ENCODE data around the gene HDLBP. TPM values are rescaled to one million over a fixed set of nuclear protein-coding genes. Genes with fewer than 3 reads are reported as not detected.

HDLBP gene
- total RNA-seq, 2 donors from 2014 or later, result 274 to 287 TPM

DNA sequence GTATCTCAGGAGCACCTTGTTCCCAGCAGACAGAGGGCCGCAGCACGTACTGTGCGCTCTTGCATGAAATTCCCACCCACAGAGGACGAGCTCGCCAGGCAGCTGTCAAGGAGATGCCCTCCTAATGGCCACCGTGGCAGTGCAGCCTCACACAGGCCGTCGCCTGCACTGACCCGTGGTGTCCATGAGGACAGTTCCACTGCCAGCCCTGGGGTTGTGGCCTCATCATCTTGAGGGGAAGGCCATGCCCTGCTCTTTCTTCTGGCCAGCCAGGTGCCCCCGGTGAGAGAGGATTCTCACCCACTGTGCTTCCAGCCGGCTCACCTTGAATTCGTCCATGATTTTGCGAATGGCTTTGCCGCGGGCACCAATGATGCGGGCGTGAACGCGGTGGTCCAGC is 85.0 kb downstream of the HDLBP start:
- Histone ChIP-seq H3K4me1 (peaks cover 0 to 33% of the 10 kb centered on the region in 2 donors), H3K27me3 (no peaks in the 10 kb centered on the region), H3K27ac (no peak overlapping the region), H3K4me3 (no peak overlapping the region), H3K9me3 (no peaks in the 10 kb centered on the region), H3K36me3 (peaks cover 82% of the 10 kb centered on the region)
- no peak for DNase-seq (ENCODE audit: low spot score)
- TF ChIP-seq, protein P1, sequence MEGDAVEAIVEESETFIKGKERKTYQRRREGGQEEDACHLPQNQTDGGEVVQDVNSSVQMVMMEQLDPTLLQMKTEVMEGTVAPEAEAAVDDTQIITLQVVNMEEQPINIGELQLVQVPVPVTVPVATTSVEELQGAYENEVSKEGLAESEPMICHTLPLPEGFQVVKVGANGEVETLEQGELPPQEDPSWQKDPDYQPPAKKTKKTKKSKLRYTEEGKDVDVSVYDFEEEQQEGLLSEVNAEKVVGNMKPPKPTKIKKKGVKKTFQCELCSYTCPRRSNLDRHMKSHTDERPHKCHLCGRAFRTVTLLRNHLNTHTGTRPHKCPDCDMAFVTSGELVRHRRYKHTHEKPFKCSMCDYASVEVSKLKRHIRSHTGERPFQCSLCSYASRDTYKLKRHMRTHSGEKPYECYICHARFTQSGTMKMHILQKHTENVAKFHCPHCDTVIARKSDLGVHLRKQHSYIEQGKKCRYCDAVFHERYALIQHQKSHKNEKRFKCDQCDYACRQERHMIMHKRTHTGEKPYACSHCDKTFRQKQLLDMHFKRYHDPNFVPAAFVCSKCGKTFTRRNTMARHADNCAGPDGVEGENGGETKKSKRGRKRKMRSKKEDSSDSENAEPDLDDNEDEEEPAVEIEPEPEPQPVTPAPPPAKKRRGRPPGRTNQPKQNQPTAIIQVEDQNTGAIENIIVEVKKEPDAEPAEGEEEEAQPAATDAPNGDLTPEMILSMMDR (IDR thresholded peaks at IDR 0.05), result no peak

GRCh38 chr2:241229563-241230401 is 85.7 kb downstream of the HDLBP start:
- H3K4me1 ChIP-seq, result peaks cover 0 to 36% of the 10 kb centered on the region in 2 donors
- no peak for DNase-seq (ENCODE audit: low spot score)
- no peaks in the 10 kb centered on the region for H3K27me3 ChIP-seq
- no peak overlapping the region for H3K4me3 ChIP-seq
- TF ChIP-seq, protein P1 (IDR thresholded peaks at IDR 0.05), result no peak
- peak overlapping the region; percentile 13 to 55 for H3K27ac ChIP-seq
- no peaks in the 10 kb centered on the region for H3K9me3 ChIP-seq
- H3K36me3 ChIP-seq, result peaks cover 75% of the 10 kb centered on the region

DNA sequence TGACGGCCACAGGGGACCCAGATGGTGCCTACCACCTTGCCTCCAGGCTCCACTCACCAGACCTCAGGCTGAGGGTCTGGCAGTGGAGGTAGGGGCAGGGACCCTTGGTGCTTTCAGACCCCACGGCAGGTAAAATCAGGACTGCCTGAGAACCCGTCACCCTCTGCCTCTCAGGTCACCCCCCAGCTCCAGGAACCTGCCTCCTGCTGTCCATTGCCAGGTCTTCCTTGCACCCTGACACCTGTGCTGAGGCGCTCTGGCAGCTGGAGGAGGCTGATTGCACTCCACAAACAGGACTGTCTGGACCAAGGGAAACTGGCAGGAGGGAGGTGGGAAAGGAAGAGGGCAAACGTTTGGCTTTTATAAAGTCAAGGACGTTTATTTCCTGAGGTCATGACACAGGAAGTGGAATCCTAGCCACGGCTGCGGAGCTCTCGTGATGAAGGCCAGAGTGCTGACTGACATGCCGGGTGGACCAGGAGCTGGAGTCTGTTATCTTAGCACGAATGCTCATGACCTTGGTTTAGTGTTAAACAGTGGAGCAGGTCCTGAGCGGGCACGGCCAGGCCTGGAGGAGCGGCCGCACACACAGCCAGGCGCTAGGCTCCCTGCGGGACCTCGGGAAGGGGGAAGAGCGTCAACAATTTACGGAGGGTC is 86.5 kb downstream of the HDLBP start:
- Histone ChIP-seq H3K9me3 (no peaks in the 10 kb centered on the region), H3K27ac (peak overlapping the region; percentile 13 to 55), H3K36me3 (peaks cover 67% of the 10 kb centered on the region), H3K4me1 (peaks cover 0 to 44% of the 10 kb centered on the region in 2 donors), H3K27me3 (no peaks in the 10 kb centered on the region), H3K4me3 (no peak overlapping the region)
- TF ChIP-seq, protein P1 (IDR thresholded peaks at IDR 0.05), result no peak
- no peak for DNase-seq (ENCODE audit: low spot score)

- DNase-seq (ENCODE audit: low spot score), result no peak
- peaks cover 0 to 48% of the 10 kb centered on the region in 2 donors for H3K4me1 ChIP-seq
- H3K36me3 ChIP-seq, result peaks cover 60% of the 10 kb centered on the region
- no peaks in the 10 kb centered on the region for H3K9me3 ChIP-seq
- no peak overlapping the region for H3K4me3 ChIP-seq
- TF ChIP-seq, protein P1 (IDR thresholded peaks at IDR 0.05), result no peak
- H3K27ac ChIP-seq, result peak overlapping the region; percentile 40 to 55
- H3K27me3 ChIP-seq, result no peaks in the 10 kb centered on the region
Observed at GRCh38 chr2:241228081-241228859, 87.2 kb downstream of the HDLBP start.

GRCh38 chr2:241227594-241227993 is 87.9 kb downstream of the HDLBP start:
- TF ChIP-seq, protein P1 (IDR thresholded peaks at IDR 0.05), result no peak
- peak overlapping the region; percentile 40 to 55 for H3K27ac ChIP-seq
- no peak for DNase-seq (ENCODE audit: low spot score)
- H3K9me3 ChIP-seq, result no peaks in the 10 kb centered on the region
- peaks cover 53% of the 10 kb centered on the region for H3K36me3 ChIP-seq
- no peak overlapping the region for H3K4me3 ChIP-seq
- H3K27me3 ChIP-seq, result no peaks in the 10 kb centered on the region
- H3K4me1 ChIP-seq, result peaks cover 0 to 48% of the 10 kb centered on the region in 2 donors
